Measurements from ENCODE around the gene IKZF2.

The IKZF2 gene

DNA sequence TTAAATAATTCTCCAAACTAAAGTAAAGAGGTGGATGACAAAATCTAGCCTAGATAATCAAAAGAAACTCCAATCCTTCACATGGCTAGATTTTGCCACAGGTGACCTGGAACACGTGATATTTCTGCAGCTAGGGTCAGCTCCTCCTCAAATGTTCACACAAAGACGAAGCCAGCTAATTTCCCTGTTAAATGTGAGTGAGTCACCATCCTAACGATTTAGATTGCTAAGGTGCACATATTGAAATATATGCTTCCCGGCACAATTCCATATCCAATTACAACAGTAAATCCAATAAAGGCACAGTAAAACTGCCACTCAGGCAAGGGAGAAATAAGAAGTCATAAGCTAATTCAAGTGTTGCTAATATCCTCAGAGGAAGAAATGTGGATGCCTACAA, 28.7 kb downstream of the IKZF2 start:
- Histone ChIP-seq H4K20me1 (ENCODE audit: insufficient read depth, low read length) (no peaks in the 10 kb centered on the region), H3K79me2 (ENCODE audit: low read length) (no peaks in the 10 kb centered on the region), H3K9me2 (replicated peaks; ENCODE audit: insufficient read depth, low read length) (no peaks in the 10 kb centered on the region), H3K27me3 (replicated peaks; ENCODE audit: insufficient read depth, low read length) (no peaks in the 10 kb centered on the region), H3F3A (ENCODE audit: insufficient read depth, low read length) (no peaks in the 10 kb centered on the region), H3K4me2 (ENCODE audit: low read depth, low read length) (no peak overlapping the region), H3K4me1 (ENCODE audit: low read length) (no peaks in the 10 kb centered on the region), H3K9me3 (replicated peaks; ENCODE audit: insufficient read depth, low read length) (no peaks in the 10 kb centered on the region), H2AFZ (ENCODE audit: low read length) (no peak overlapping the region), H3K27ac (ENCODE audit: low read length) (no peak overlapping the region), H3K36me3 (replicated peaks; ENCODE audit: insufficient read depth, low read length) (no peaks in the 10 kb centered on the region), H3K9ac (ENCODE audit: low read length) (no peak overlapping the region), H3K4me3 (ENCODE audit: low read length) (no peak overlapping the region)
- TF ChIP-seq EZH2 (optimal IDR thresholded peaks at IDR 0.05; ENCODE audit: low read depth, low read length) (no peak), EZH2phosphoT487 (IDR thresholded peaks at IDR 0.05; ENCODE audit: low read length) (no peak)
- TF ChIP-seq, protein P1, sequence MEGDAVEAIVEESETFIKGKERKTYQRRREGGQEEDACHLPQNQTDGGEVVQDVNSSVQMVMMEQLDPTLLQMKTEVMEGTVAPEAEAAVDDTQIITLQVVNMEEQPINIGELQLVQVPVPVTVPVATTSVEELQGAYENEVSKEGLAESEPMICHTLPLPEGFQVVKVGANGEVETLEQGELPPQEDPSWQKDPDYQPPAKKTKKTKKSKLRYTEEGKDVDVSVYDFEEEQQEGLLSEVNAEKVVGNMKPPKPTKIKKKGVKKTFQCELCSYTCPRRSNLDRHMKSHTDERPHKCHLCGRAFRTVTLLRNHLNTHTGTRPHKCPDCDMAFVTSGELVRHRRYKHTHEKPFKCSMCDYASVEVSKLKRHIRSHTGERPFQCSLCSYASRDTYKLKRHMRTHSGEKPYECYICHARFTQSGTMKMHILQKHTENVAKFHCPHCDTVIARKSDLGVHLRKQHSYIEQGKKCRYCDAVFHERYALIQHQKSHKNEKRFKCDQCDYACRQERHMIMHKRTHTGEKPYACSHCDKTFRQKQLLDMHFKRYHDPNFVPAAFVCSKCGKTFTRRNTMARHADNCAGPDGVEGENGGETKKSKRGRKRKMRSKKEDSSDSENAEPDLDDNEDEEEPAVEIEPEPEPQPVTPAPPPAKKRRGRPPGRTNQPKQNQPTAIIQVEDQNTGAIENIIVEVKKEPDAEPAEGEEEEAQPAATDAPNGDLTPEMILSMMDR (IDR thresholded peaks at IDR 0.05; ENCODE audit: low read length), result no peak
- DNase-seq, result no peak

DNA sequence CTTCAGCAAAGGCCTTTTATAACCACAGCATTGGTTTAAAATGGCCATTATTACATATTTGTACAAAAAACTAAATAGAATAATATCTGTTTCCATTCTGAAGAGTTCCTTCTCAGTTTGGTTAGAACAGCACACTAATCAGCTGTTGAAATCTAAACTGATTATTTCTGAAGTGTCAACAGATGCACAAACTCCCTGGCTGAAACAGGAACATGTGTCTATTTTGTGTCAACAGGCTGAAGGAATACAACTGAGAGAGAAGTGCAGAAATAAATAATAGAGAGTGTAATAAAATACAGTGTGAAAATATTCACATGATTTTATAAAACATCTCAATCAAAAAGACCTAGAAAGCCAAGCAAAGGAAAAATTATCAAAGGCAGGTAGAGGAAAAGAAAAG, 29.7 kb downstream of the IKZF2 start:
- Histone ChIP-seq H3K4me3 (ENCODE audit: low read length) (no peak overlapping the region), H2AFZ (ENCODE audit: low read length) (no peak overlapping the region), H3K9ac (ENCODE audit: low read length) (no peak overlapping the region), H3K4me2 (ENCODE audit: low read depth, low read length) (no peak overlapping the region), H4K20me1 (ENCODE audit: insufficient read depth, low read length) (no peaks in the 10 kb centered on the region), H3F3A (ENCODE audit: insufficient read depth, low read length) (no peaks in the 10 kb centered on the region), H3K4me1 (ENCODE audit: low read length) (no peaks in the 10 kb centered on the region), H3K36me3 (replicated peaks; ENCODE audit: insufficient read depth, low read length) (no peaks in the 10 kb centered on the region), H3K79me2 (ENCODE audit: low read length) (no peaks in the 10 kb centered on the region), H3K9me3 (replicated peaks; ENCODE audit: insufficient read depth, low read length) (no peaks in the 10 kb centered on the region), H3K27me3 (replicated peaks; ENCODE audit: insufficient read depth, low read length) (no peaks in the 10 kb centered on the region), H3K9me2 (replicated peaks; ENCODE audit: insufficient read depth, low read length) (no peaks in the 10 kb centered on the region), H3K27ac (ENCODE audit: low read length) (no peak overlapping the region)
- TF ChIP-seq EZH2 (optimal IDR thresholded peaks at IDR 0.05; ENCODE audit: low read depth, low read length) (no peak), EZH2phosphoT487 (IDR thresholded peaks at IDR 0.05; ENCODE audit: low read length) (no peak)
- TF ChIP-seq, protein P1 (IDR thresholded peaks at IDR 0.05; ENCODE audit: low read length), result no peak
- DNase-seq, result no peak

DNA sequence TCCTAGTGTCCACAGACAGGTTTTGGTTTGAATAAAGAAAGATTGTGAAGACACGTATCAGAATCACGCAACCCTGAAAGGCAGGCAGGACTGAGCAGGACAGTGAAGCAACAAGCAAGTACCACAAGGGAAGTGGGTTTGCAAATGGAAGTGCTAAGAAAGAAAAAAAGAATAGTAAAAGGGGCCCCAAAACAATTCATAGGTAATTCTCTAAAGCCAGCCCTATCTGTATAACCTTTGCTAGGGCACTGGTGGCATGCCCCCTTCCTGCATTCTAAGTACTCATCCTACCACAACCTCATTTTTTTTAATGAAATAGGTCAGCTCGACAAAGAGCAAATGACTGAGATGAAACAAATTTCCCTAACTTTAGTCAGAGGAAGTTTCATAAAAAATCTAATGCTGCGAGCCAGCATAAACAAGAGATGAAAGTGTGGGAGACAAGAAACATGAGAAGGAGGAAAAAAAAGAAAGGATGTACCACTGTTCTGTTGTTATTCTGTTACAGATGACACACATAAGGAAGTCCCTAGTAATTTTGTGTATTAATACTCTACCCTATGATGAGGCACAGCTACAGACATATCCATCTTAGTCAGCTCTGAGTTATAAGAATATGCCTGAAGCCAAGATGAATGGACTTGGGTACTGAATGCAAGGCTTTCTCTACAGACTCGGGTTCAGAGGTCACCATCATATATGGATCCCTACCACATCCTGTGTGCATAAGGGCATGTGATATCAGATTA, 32.2 kb downstream of the IKZF2 start:
- Histone ChIP-seq H3K79me2 (ENCODE audit: low read length) (no peaks in the 10 kb centered on the region), H3K4me2 (ENCODE audit: low read depth, low read length) (no peak overlapping the region), H3K27ac (ENCODE audit: low read length) (no peak overlapping the region), H3F3A (ENCODE audit: insufficient read depth, low read length) (no peaks in the 10 kb centered on the region), H3K9me3 (replicated peaks; ENCODE audit: insufficient read depth, low read length) (no peaks in the 10 kb centered on the region), H3K4me3 (ENCODE audit: low read length) (no peak overlapping the region), H3K27me3 (replicated peaks; ENCODE audit: insufficient read depth, low read length) (no peaks in the 10 kb centered on the region), H3K9me2 (replicated peaks; ENCODE audit: insufficient read depth, low read length) (no peaks in the 10 kb centered on the region), H3K4me1 (ENCODE audit: low read length) (no peaks in the 10 kb centered on the region), H2AFZ (ENCODE audit: low read length) (no peak overlapping the region), H4K20me1 (ENCODE audit: insufficient read depth, low read length) (no peaks in the 10 kb centered on the region), H3K36me3 (replicated peaks; ENCODE audit: insufficient read depth, low read length) (no peaks in the 10 kb centered on the region), H3K9ac (ENCODE audit: low read length) (no peak overlapping the region)
- TF ChIP-seq, protein P1 (IDR thresholded peaks at IDR 0.05; ENCODE audit: low read length), result no peak
- TF ChIP-seq EZH2phosphoT487 (IDR thresholded peaks at IDR 0.05; ENCODE audit: low read length) (no peak), EZH2 (optimal IDR thresholded peaks at IDR 0.05; ENCODE audit: low read depth, low read length) (no peak)
- DNase-seq, result no peak

Measured in MM.1S (cell line).